Parathyroid adenoma (tissue), 2 donors: Measurements from ENCODE around the gene SMAD7.

ENCODE experiments used
- H2AFZ ChIP-seq: fragments of 300-600 bp; sonication (generic); one replicate; pipeline ENCODE4 v1.7.0; 2017; ENCODE audit warnings: antibody characterized with exemption, mild to moderate bottlenecking
- H3K27ac ChIP-seq: fragments of 300-600 bp; sonication (generic); one replicate; pipeline ENCODE4 v1.7.0; 2017
- H3K27me3 ChIP-seq: fragments of 300-600 bp; sonication (generic); one replicate; pipeline ENCODE4 v1.7.0; 2017; ENCODE audit warnings: low read length; ENCODE audit not compliant: control insufficient read depth, insufficient read depth
- H3K36me3 ChIP-seq: fragments of 300-600 bp; sonication (generic); one replicate; pipeline ENCODE4 v1.7.0; 2017; ENCODE audit warnings: low read length; ENCODE audit not compliant: control insufficient read depth, insufficient read depth
- H3K4me1 ChIP-seq: fragments of 300-600 bp; sonication (generic); one replicate; pipeline ENCODE4 v1.7.0; 2017; ENCODE audit warnings: control low read depth
- H3K4me2 ChIP-seq: fragments of 300-600 bp; sonication (generic); one replicate; pipeline ENCODE4 v1.7.0; 2017; ENCODE audit warnings: low read length
- H3K4me3 ChIP-seq: fragments of 300-600 bp; sonication (generic); one replicate; pipeline ENCODE4 v1.7.0; 2017; ENCODE audit warnings: low read depth, low read length
- H3K79me2 ChIP-seq: fragments of 300-600 bp; sonication (generic); one replicate; pipeline ENCODE4 v1.7.0; 2017; ENCODE audit warnings: control low read depth
- H3K9ac ChIP-seq: fragments of 300-600 bp; sonication (generic); one replicate; pipeline ENCODE4 v1.7.0; 2017; ENCODE audit warnings: mild to moderate bottlenecking
- H3K9me3 ChIP-seq: fragments of 300-600 bp; sonication (generic); one replicate; pipeline ENCODE4 v1.7.0; 2017; ENCODE audit warnings: low read length; ENCODE audit not compliant: control insufficient read depth
- CTCF ChIP-seq: fragments of 300-600 bp; sonication (generic); IDR thresholded peaks from one replicate; pipeline ENCODE4 v1.7.0; 2017; ENCODE audit warnings: antibody characterized with exemption, mild to moderate bottlenecking
- donor health status: primary hyperparathyroidism.

The SMAD7 gene

GRCh38 chr18:48927286-48928080 is 23.3 kb downstream of the SMAD7 start:
- Histone ChIP-seq H2AFZ (no peak overlapping the region), H3K4me2 (no peak overlapping the region), H3K27ac (no peak overlapping the region), H3K4me3 (no peak overlapping the region), H3K36me3 (no peaks in the 10 kb centered on the region), H3K9ac (no peak overlapping the region), H3K9me3 (no peaks in the 10 kb centered on the region), H3K4me1 (peaks cover 52% of the 10 kb centered on the region), H3K27me3 (no peaks in the 10 kb centered on the region), H3K79me2 (peaks cover 48% of the 10 kb centered on the region)
- TF ChIP-seq CTCF = no peak

GRCh38 chr18:48926420-48926857 is 24.3 kb downstream of the SMAD7 start:
- Histone ChIP-seq H3K27ac (no peak overlapping the region), H3K9me3 (no peaks in the 10 kb centered on the region), H3K4me1 (peaks cover 46% of the 10 kb centered on the region), H3K36me3 (no peaks in the 10 kb centered on the region), H3K79me2 (peaks cover 39% of the 10 kb centered on the region), H2AFZ (no peak overlapping the region), H3K4me3 (no peak overlapping the region), H3K9ac (no peak overlapping the region), H3K27me3 (no peaks in the 10 kb centered on the region), H3K4me2 (no peak overlapping the region)
- TF ChIP-seq CTCF = no peak

- no peak overlapping the region for H3K4me2 ChIP-seq
- no peak overlapping the region for H3K4me3 ChIP-seq
- no peak overlapping the region for H3K9ac ChIP-seq
- no peak overlapping the region for H3K27ac ChIP-seq
- H3K9me3 ChIP-seq = no peaks in the 10 kb centered on the region
- H2AFZ ChIP-seq = no peak overlapping the region
- peaks cover 44% of the 10 kb centered on the region for H3K4me1 ChIP-seq
- no peaks in the 10 kb centered on the region for H3K27me3 ChIP-seq
- peaks cover 34% of the 10 kb centered on the region for H3K79me2 ChIP-seq
- TF ChIP-seq CTCF = no peak
- no peaks in the 10 kb centered on the region for H3K36me3 ChIP-seq
Observed at GRCh38 chr18:48925491-48925780, 25.3 kb downstream of the SMAD7 start.

GRCh38 chr18:48924630-48925490 is 25.9 kb downstream of the SMAD7 start:
- no peak for TF ChIP-seq CTCF

More at GRCh38 chr18:48924630-48925490, 25.9 kb downstream of the SMAD7 start:
- no peaks in the 10 kb centered on the region for H3K9me3 ChIP-seq
- H3K4me2 ChIP-seq = no peak overlapping the region
- H3K4me1 ChIP-seq = peaks cover 38% of the 10 kb centered on the region
- H3K4me3 ChIP-seq = no peak overlapping the region
- no peaks in the 10 kb centered on the region for H3K36me3 ChIP-seq
- H3K27me3 ChIP-seq = no peaks in the 10 kb centered on the region
- peak overlapping the region; percentile 32 for H3K27ac ChIP-seq
- H2AFZ ChIP-seq = no peak overlapping the region
- peaks cover 30% of the 10 kb centered on the region for H3K79me2 ChIP-seq
- no peak overlapping the region for H3K9ac ChIP-seq
